Keratinocyte (primary cell): Measurements from ENCODE around the gene KRT14.

Experiments
- EZH2 ChIP-seq: IDR thresholded peaks from one replicate; pipeline ENCODE4 v1.6.1; 2012; ENCODE audit warnings: inconsistent platforms, mild to moderate bottlenecking, low read length, moderate library complexity
- TF ChIP-seq, protein P1 (sequence below), 3 experiments: IDR thresholded peaks in 1 of 3; conservative IDR thresholded peaks in 1 of 3; optimal IDR thresholded peaks in 1 of 3; 2 replicates in 2 of 3; 3 replicates in 1 of 3; pipeline versions ENCODE3 to v1.5.1; 2011; ENCODE audit warnings: low read length in 3 of 3, mild to moderate bottlenecking in 3 of 3, moderate library complexity in 2 of 3, control low read depth in 1 of 3, inconsistent platforms in 1 of 3; ENCODE audit not compliant: insufficient read depth in 2 of 3; ENCODE audit errors: extremely low read depth in 1 of 3

DNA sequence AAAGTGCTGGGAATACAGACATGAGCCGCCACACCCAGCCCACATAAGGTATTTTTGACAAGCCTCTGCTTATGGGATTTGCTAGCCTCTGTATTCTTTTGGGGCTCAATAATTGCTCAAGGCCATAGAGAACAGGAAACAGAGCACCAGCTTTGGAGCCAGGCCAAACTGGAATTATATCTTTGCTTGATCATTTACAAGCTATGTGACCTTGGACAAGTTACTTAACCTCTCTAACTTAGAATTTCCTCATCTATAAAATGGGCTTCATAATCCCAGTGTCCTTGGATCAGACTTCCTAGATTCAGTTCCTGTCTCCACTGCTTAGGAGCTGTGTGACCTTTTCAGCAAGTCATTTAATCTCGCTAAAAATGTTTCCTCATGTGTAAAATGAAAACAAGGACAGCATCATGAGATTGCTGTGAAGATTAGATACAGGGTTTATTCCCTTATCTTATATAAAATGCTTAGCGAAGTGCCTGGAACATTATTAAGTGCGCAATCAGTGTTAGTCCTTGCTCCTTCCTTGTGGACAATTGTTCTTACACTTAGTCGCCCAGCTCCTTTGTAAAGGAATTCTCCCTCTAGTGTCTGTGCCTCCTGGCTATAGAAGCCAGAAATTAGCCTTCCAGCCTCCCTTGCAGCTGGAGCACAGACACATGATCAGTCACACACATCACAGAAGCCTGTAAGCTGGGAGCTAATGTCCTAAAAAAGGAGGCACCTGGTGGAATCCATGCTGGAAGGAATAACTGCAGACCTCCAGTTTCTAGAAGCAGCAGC lies 31.4 kb downstream of the KRT14 start:
- TF ChIP-seq, protein P1, sequence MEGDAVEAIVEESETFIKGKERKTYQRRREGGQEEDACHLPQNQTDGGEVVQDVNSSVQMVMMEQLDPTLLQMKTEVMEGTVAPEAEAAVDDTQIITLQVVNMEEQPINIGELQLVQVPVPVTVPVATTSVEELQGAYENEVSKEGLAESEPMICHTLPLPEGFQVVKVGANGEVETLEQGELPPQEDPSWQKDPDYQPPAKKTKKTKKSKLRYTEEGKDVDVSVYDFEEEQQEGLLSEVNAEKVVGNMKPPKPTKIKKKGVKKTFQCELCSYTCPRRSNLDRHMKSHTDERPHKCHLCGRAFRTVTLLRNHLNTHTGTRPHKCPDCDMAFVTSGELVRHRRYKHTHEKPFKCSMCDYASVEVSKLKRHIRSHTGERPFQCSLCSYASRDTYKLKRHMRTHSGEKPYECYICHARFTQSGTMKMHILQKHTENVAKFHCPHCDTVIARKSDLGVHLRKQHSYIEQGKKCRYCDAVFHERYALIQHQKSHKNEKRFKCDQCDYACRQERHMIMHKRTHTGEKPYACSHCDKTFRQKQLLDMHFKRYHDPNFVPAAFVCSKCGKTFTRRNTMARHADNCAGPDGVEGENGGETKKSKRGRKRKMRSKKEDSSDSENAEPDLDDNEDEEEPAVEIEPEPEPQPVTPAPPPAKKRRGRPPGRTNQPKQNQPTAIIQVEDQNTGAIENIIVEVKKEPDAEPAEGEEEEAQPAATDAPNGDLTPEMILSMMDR (optimal IDR thresholded peaks at IDR 0.05 in 1 of 3, IDR thresholded peaks at IDR 0.05 in 1 of 3, conservative IDR thresholded peaks at IDR 0.05 in 1 of 3; ENCODE audit: extremely low read depth in 1 of 3, insufficient read depth in 2 of 3, low read length in 3 of 3): no peak
- TF ChIP-seq EZH2: no peak
